ENCODE measurements around the gene TBX21. TPM values are rescaled to one million over a fixed set of nuclear protein-coding genes. Genes with fewer than 3 reads are reported as not detected.

TBX21 gene
- total and polyA plus RNA-seq, 2 of the 4 experiments (the other 2 are of a cell fraction): not detected

GRCh38 chr17:47757386-47757785, 24.4 kb downstream of the TBX21 start:
- no CpG with 5 or more reads among the region's 1 CpG for WGBS, 2 experiments (ENCODE audit: extremely low coverage in 2 of 2, insufficient read length in 1 of 2)
- POLR2A ChIA-PET (ENCODE audit: unreplicated experiment): no interaction called here
- no peak overlapping the region for H3K9ac ChIP-seq (ENCODE audit: low read depth, low read length)

More at GRCh38 chr17:47757386-47757785, 24.4 kb downstream of the TBX21 start:
- no peak for ATAC-seq (ENCODE audit: low read depth)
- Histone ChIP-seq H3K9me1 (ENCODE audit: insufficient read depth, low read length) (no peaks in the 10 kb centered on the region), H3K9me3 (ENCODE audit: control insufficient read depth, insufficient read depth, low read length) (peaks cover 14% of the 10 kb centered on the region), H2AK5ac (ENCODE audit: low read depth, low read length) (no peak overlapping the region), H3K4ac (ENCODE audit: low read depth, low read length) (no peak overlapping the region), H3K56ac (ENCODE audit: extremely low read depth, insufficient read depth, low read length) (no peak overlapping the region), H4K91ac (ENCODE audit: insufficient read depth, low read depth, low read length) (no peak overlapping the region), H3K4me3 (ENCODE audit: insufficient read depth, low read depth, low read length) (no peak overlapping the region), H2AFZ (replicated peaks; ENCODE audit: low read length, poor library complexity) (no peak overlapping the region), H3K27ac (ENCODE audit: insufficient read depth, low read length) (no peak overlapping the region), H3K23ac (ENCODE audit: low read depth, low read length) (no peak overlapping the region), H3K14ac (replicated peaks; ENCODE audit: low read depth, low read length) (no peak overlapping the region), H3K79me1 (ENCODE audit: low read depth in 1 of 2, low read length in 2 of 2) (no peaks in the 10 kb centered on the region), H3K4me1 (ENCODE audit: control insufficient read depth, insufficient read depth, low read length) (no peaks in the 10 kb centered on the region), H4K8ac (ENCODE audit: low read depth in 2 of 2, low read length in 2 of 2) (no peak overlapping the region), H2BK120ac (ENCODE audit: low read depth, low read length) (no peak overlapping the region), H2BK5ac (ENCODE audit: low read depth, low read length, poor library complexity, severe bottlenecking) (no peak overlapping the region), H4K20me1 (ENCODE audit: insufficient read depth, low read length) (no peaks in the 10 kb centered on the region), H2BK15ac (ENCODE audit: low read depth, low read length) (no peak overlapping the region), H3K36me3 (ENCODE audit: control insufficient read depth, insufficient read depth, low read length) (no peaks in the 10 kb centered on the region), H3K18ac (ENCODE audit: low read depth, low read length) (no peak overlapping the region), H2BK20ac (ENCODE audit: low read depth, low read length) (no peak overlapping the region), H3K4me2 (ENCODE audit: low read depth, low read length) (no peak overlapping the region), H4K5ac (ENCODE audit: low read depth, low read length) (no peak overlapping the region), H2AK9ac (replicated peaks; ENCODE audit: low read depth, low read length, poor library complexity) (no peak overlapping the region), H3K27me3 (ENCODE audit: control insufficient read depth, insufficient read depth, low read length) (peaks cover 13% of the 10 kb centered on the region)
- no peak for DNase-seq
- TF ChIP-seq RAD21 (IDR thresholded peaks at IDR 0.05; ENCODE audit: low read length): no peak
- no TSS peak for BruUV-seq (replicated peaks)
- intact Hi-C loops (cut with micrococcal nuclease): no loop called here
- in situ Hi-C loops (cut with MboI; ENCODE audit: low sequenced_read_pairs): no loop called here
- dilution Hi-C loops (cut with HindIII; ENCODE audit: low sequenced_read_pairs, unreplicated experiment): no loop called here
- CTCF ChIA-PET: no interaction called here

Measured in IMR-90 (cell line).